Heart right ventricle (tissue), 16 donors: Measurements from ENCODE around the gene PIK3CD. TPM values are rescaled to one million over a fixed set of nuclear protein-coding genes. Genes with fewer than 3 reads are reported as not detected.

ENCODE experiments used
- ATAC-seq, 8 donors: fragments of 200-7000 bp; cut with Tn5 transposase; one replicate each; pipeline ENCODE4 v1.9.1; 2020; ENCODE audit warnings: mild to moderate bottlenecking in 8 of 8, moderate library complexity in 8 of 8, moderate number of reproducible peaks in 1 of 8
- DNase-seq, 2 donors: peaks; one replicate each; pipeline ENCODE4 v3.0.0-alpha.2; 2020
- H3K27ac ChIP-seq, 10 donors: fragments of 200-600 bp; sonication (generic) in 2 of 10; one replicate each; pipeline versions ENCODE4 v1.5.0 to v1.8.0; 2020 to 2022; ENCODE audit warnings: mild to moderate bottlenecking in 3 of 10
- H3K27me3 ChIP-seq, 7 donors: fragments of 200-600 bp; one replicate each; pipeline ENCODE4 v1.8.0; 2021 to 2022; ENCODE audit warnings: mild to moderate bottlenecking in 2 of 7
- H3K36me3 ChIP-seq, 9 donors: fragments of 200-600 bp; sonication (generic) in 1 of 9; one replicate each; pipeline versions ENCODE4 v1.5.0 to v1.8.0; 2020 to 2022; ENCODE audit warnings: mild to moderate bottlenecking in 2 of 9
- H3K4me1 ChIP-seq, 9 donors: fragments of 200-600 bp; sonication (generic) in 1 of 9; one replicate each; pipeline versions ENCODE4 v1.5.0 to v1.8.0; 2020 to 2022; ENCODE audit warnings: mild to moderate bottlenecking in 4 of 9
- H3K4me3 ChIP-seq, 10 donors: fragments of 200-600 bp; sonication (generic) in 2 of 10; one replicate each; pipeline versions ENCODE4 v1.5.0 to v1.8.0; 2020 to 2022; ENCODE audit warnings: mild to moderate bottlenecking in 7 of 10, moderate library complexity in 2 of 10
- H3K9me3 ChIP-seq, 11 donors: fragments of 200-600 bp in 10 of 11; sonication (generic) in 2 of 11; one replicate each; pipeline versions ENCODE4 v1.5.0 to v1.8.0; 2013 to 2022; ENCODE audit warnings: mild to moderate bottlenecking in 2 of 11, control low read depth in 1 of 11, moderate library complexity in 1 of 11
- WGBS, 2 donors: extraction: QIAGEN DNeasy Blood & Tissue Kit; methylation state at CpG; one replicate each; pipeline ENCODE4 v1.1.7; 2013; ENCODE audit warnings: inconsistent platforms in 1 of 2; 5-methylcytosine and 5-hydroxymethylcytosine counted together
- intact Hi-C, 10 donors: fragments of 100-400 bp; cut with DNase I; formaldehyde crosslinking; loops; one replicate each; pipeline versions ENCODE4 v1.11.1 to v1.14.2; 2022
- polyA plus RNA-seq, 2 donors: library from polyadenylated mRNA; stranded (reverse); fragments of 200-250 nt; gene quantifications; one replicate each; pipeline ENCODE4 v1.2.3, GENCODE V29; 2013
- total RNA-seq, 10 donors: library from RNA; stranded (reverse); fragmentation: NEBNext Ultra II Directional in 3 of 10; extraction: Animal tissue kit (Norgen Biotek cat#: 25700) in 3 of 10; gene quantifications; one replicate each; pipeline versions ENCODE4 v1.2.1 to v1.2.4, GENCODE V29; 2021 to 2023
- TF ChIP-seq, protein P1 (sequence below), 9 donors: fragments of 200-600 bp; sonication (generic) in 2 of 9; IDR thresholded peaks; one replicate each; pipeline versions ENCODE4 v1.5.0 to v1.8.0; 2021 to 2022; ENCODE audit warnings: antibody characterized with exemption in 9 of 9, mild to moderate bottlenecking in 5 of 9, moderate library complexity in 1 of 9
- donor health status: Arrhythmogenic right ventricular cardiomyopathy.
- donor health status: ischemic (EF 13 %, LVEDD 7.1; RV severe dilation, severe dysfunction).
- donor health status: healthy with polysubstance abuse.
- donor health status: DM: no; HTN: yes; CAD: no.
- donor health status: DM: no; HTN: no; CAD: no.
- donor health status: ischemic (EF 25% LVEDD 6.9; RV normal size, moderate dysfunction).
- donor health status: ischemic (EF 25% LVEDD 5.7; RV mildly dilated, moderate dysfunction).
- donor health status: healthy.
- donor health status: DM: yes; HTN: yes; CAD: no.
- donor health status: Ischemic cardiomyopathy.
- donor health status: ischemic (EF 35%, LVEDD 5.7; RV mildly dilated, moderate dysfunction).
- donor health status: nonischemic (EF 11% LVEDD 7.7; RV severe dilation, severe dysfunction).
- donor health status: DM: yes; HTN: yes; CAD: no.
- donor health status: PGD.
- donor health status: ischemic (EF 29% LVEDD 5.4; RV normal size, mild dysfunction).
- donor health status: nonischemic (EF 23%, LVEDD 6.1; RV moderate dilation, normal function).

The PIK3CD gene
- total and polyA plus RNA-seq, 12 donors, result 1.0 to 12.1 (median 2.7) TPM

DNA sequence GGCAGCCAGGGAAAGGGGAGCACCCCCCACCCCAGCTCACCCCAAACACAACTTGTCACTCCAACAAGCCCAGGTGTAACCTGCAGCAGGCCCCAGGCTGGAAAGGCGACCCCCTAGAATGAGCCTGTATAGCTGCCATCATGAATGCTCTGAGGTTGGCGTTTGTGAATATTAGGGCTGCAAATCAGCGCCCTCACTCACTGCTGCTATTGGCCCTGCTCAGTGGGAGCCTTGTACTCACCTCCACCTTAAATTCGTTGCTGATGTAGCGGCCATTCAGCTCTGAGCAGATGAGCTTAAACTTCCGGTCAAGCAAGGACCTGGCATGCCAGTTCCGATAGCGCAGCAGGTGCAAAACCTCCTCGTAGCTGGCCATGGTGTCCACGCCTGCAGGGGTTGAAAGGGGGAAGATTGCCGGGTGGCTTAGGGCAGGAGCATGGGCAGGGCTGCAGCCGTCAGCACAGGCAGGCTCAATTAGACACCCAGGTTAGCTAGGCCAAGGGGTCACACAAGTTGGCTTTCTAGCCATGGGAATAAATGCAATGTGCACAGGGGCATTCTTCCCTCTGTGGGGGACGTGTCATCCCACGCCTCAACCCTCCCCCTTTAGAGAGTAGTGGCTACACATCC lies 81.7 kb downstream of the PIK3CD start:
- Histone ChIP-seq H3K27me3 (no peaks in the 10 kb centered on the region), H3K36me3 (peaks cover 8 to 100% (median 75%) of the 10 kb centered on the region in 9 donors), H3K4me3 (no peak overlapping the region), H3K27ac (no peak overlapping the region), H3K4me1 (peaks cover 0 to 15% (median 0%) of the 10 kb centered on the region in 9 donors), H3K9me3 (no peaks in the 10 kb centered on the region)
- intact Hi-C loops, result no loop called here
- ATAC-seq (peak in 1 of 8 donors; percentile 33), DNase-seq (no peak)
- TF ChIP-seq, protein P1, sequence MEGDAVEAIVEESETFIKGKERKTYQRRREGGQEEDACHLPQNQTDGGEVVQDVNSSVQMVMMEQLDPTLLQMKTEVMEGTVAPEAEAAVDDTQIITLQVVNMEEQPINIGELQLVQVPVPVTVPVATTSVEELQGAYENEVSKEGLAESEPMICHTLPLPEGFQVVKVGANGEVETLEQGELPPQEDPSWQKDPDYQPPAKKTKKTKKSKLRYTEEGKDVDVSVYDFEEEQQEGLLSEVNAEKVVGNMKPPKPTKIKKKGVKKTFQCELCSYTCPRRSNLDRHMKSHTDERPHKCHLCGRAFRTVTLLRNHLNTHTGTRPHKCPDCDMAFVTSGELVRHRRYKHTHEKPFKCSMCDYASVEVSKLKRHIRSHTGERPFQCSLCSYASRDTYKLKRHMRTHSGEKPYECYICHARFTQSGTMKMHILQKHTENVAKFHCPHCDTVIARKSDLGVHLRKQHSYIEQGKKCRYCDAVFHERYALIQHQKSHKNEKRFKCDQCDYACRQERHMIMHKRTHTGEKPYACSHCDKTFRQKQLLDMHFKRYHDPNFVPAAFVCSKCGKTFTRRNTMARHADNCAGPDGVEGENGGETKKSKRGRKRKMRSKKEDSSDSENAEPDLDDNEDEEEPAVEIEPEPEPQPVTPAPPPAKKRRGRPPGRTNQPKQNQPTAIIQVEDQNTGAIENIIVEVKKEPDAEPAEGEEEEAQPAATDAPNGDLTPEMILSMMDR (IDR thresholded peaks at IDR 0.05), result no peak
- WGBS, 2 donors, result 97 to 98% methylated on average over 14 of the region's 14 CpGs

DNA sequence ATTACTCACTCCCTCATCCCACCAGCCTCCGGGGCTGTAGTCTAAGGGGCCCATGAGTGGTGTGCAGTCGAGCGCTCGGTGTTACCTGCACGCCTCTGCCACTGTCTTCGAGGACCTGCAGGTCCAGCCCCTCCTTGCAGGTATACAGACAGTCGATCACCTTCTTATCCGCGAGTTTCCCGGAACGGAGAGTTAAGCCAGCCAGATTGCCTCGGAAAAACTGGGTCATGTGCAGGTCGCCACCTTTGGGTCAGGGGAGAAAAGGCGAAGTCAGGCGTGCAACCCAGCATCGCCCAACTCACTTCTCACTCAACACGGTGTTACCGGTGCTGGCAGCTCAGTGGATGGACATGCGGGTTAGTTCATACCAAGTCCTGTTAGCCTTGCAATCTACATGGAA lies 84.3 kb downstream of the PIK3CD start:
- TF ChIP-seq, protein P1 (IDR thresholded peaks at IDR 0.05), result no peak
- intact Hi-C loops, result no loop called here
- no peak overlapping the region for H3K4me3 ChIP-seq
- H3K27me3 ChIP-seq, result no peaks in the 10 kb centered on the region
- H3K36me3 ChIP-seq, result peaks cover 8 to 100% (median 84%) of the 10 kb centered on the region in 9 donors
- H3K27ac ChIP-seq, result no peak overlapping the region
- 94 to 96% methylated on average over 19 of the region's 19 CpGs for WGBS, 2 donors
- no peak for DNase-seq
- no peak for ATAC-seq
- H3K4me1 ChIP-seq, result peaks cover 0 to 9% (median 0%) of the 10 kb centered on the region in 9 donors
- H3K9me3 ChIP-seq, result no peaks in the 10 kb centered on the region

DNA sequence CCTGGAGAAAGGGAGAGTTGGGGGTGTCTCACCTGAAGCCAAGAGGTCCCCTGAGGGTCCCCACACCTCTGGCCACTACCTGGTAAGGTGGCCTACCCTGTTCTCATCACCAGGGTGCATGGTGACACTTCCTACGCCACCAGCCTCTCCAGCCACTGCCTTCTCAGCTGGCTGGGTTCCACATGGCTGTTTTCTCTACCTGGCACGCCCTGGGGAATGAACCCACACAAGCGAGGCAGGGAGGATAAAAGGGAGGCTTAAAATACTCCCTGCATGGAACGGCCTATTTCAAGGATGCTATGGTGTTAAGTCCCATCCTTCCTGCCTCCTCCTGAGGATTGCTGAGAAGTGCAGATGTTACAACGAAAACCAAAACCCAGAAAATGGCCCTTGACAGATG lies 84.7 kb downstream of the PIK3CD start:
- intact Hi-C loops, result no loop called here
- H3K4me1 ChIP-seq, result peaks cover 0 to 4% (median 0%) of the 10 kb centered on the region in 9 donors
- whole genome bisulfite sequencing, 2 donors, result 93% methylated on average over 5 of the region's 5 CpGs
- no peak overlapping the region for H3K4me3 ChIP-seq
- no peaks in the 10 kb centered on the region for H3K27me3 ChIP-seq
- no peaks in the 10 kb centered on the region for H3K9me3 ChIP-seq
- DNase-seq (no peak), ATAC-seq (no peak)
- TF ChIP-seq, protein P1 (IDR thresholded peaks at IDR 0.05), result no peak
- H3K27ac ChIP-seq, result no peak overlapping the region
- peaks cover 5 to 100% (median 84%) of the 10 kb centered on the region in 9 donors for H3K36me3 ChIP-seq

DNA sequence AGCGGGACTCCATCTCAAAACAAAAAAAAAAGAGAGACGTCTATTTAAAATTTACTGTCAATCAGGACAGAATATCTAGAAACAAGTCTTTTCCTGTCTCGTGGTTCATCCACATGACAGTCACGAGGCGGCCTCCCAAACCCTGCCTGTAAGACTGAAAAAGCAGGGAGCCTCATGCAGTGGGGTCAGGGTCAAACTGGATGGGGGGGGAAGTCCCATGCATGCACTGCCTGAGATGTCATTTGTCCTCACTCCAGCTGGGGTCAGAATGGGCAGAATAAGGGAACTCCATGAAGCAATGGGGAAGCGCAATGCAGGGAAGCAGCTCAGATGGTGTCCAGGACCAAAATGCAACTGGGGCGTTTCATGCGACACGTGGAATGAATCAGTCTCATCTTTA lies 85.5 kb downstream of the PIK3CD start:
- peaks cover 4 to 100% (median 80%) of the 10 kb centered on the region in 9 donors for H3K36me3 ChIP-seq
- ATAC-seq, result peak in 2 of 8 donors; percentile 30
- intact Hi-C loops, result no loop called here

More for the DNA sequence above, 85.5 kb downstream of the PIK3CD start:
- Histone ChIP-seq H3K9me3 (no peaks in the 10 kb centered on the region), H3K27ac (no peak overlapping the region), H3K27me3 (no peaks in the 10 kb centered on the region), H3K4me3 (no peak overlapping the region), H3K4me1 (no peaks in the 10 kb centered on the region)
- TF ChIP-seq, protein P1 (IDR thresholded peaks at IDR 0.05), result no peak
- no peak for DNase-seq
- 89 to 90% methylated on average over 9 of the region's 9 CpGs for WGBS, 2 donors
